NCI-H345 treated with DMSO at 0.1 percent for 48 hours (cell line): Measurements from ENCODE around the gene SERPINB7.

Experiments used
- DNase-seq: peaks from one replicate; lab custom pipeline; 2025; ENCODE audit not compliant: unreplicated experiment; lab: John Stamatoyannopoulos, UW

Gene SERPINB7

DNA sequence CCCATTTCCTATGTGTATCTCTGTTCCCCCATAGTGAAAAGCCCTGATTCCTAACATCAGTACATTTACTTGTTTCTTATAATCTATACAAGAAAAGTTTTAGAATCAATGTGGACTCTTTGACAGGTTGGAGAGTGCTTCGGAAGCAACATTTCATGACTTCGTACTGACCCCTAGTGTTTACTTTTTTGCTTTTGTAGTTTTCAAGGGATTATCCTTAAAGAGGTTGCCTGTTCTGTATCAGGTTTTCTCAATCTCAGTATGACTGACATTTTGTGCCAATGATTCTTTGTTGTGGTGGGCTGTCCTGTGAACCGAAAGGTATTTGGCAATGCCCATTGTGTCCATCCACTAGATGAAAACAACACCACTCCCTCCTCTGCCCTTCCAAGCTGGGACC, 69.0 kb downstream of the SERPINB7 start:
- peak; percentile 44 for DNase-seq

DNA sequence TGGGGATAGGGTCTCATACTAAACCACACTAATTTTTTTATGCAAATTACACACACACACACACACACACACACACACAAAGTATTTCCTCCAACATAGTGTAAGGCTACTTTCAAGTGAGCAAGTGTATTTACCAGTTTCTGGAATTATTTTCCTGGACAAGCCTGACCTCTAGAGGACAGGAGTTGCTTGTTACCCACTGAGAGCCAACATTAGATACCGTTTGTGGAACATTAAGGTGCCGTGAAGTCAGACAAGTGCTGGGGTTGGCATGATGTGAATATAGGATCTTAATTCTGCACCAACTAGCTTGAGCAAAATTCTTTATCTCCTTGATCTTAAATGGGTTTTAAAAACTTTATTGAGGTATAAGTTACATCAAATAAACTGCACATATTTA, 72.9 kb downstream of the SERPINB7 start:
- peak; percentile 33 for DNase-seq

- DNase-seq: peak; percentile 11
These were observed 74.8 kb downstream of the SERPINB7 start for GRCh38 chr18:63850020-63850419.

DNA sequence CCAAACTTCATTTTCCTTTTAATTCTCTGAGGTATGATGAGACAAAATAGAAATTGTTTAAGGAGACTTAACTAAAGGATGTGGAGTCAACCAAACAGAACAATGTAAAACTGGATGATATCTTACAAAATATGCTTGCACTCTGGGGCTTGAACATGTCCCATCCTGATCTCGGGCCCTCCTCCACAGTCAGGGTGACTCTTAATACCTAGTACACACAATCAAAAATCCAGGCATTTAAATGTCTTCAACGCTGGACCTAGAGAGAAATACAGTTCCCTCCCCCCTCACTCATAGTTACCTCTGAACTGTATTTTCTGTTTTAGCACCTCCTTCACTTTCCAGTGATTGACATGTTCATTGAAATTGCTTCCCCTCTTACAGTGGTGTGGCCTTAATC, 75.4 kb downstream of the SERPINB7 start:
- no peak for DNase-seq
